HepG2 (cell line): Measurements from ENCODE around the gene ATP2A2.

ENCODE experiments used
- FOSL2 ChIP-seq: sonication (generic); formaldehyde crosslinking; IDR thresholded peaks from 2 replicates; pipeline ENCODE4 v1.4.0; 2020; ENCODE audit warnings: missing genetic modification reagents
- GPBP1L1 ChIP-seq: sonication (generic); formaldehyde crosslinking; IDR thresholded peaks from 2 replicates; pipeline ENCODE4 v1.5.0; 2020; ENCODE audit warnings: mild to moderate bottlenecking, missing genetic modification reagents
- MYNN ChIP-seq: sonication (generic); formaldehyde crosslinking; IDR thresholded peaks from 2 replicates; pipeline ENCODE4 v1.4.0; 2020; ENCODE audit warnings: mild to moderate bottlenecking, low read depth, missing genetic modification reagents
- RNF2 ChIP-seq: fragments of 450-650 bp; conservative IDR thresholded peaks from 2 replicates; pipeline ENCODE4 v1.6.1; 2016; ENCODE audit warnings: low read depth
- SIX4 ChIP-seq: sonication (generic); formaldehyde crosslinking; IDR thresholded peaks from 2 replicates; pipeline ENCODE4 v1.4.0; 2020; ENCODE audit warnings: missing genetic modification reagents
- ZBTB33 ChIP-seq: sonication (generic); formaldehyde crosslinking; IDR thresholded peaks from 2 replicates; pipeline ENCODE4 v1.4.0; 2020; ENCODE audit warnings: missing genetic modification reagents
- ZNF274 ChIP-seq: sonication (generic); formaldehyde crosslinking; IDR thresholded peaks from 2 replicates; pipeline ENCODE4 v1.5.1; 2020; ENCODE audit warnings: mild to moderate bottlenecking, missing genetic modification reagents
- ZNF589 ChIP-seq: sonication (generic); formaldehyde crosslinking; conservative IDR thresholded peaks from 2 replicates; pipeline ENCODE4 v1.8.0; 2022; ENCODE audit warnings: mild to moderate bottlenecking, moderate library complexity, missing genetic modification reagents
- TF ChIP-seq, protein P1 (sequence below): sonication (generic); formaldehyde crosslinking; IDR thresholded peaks from 2 replicates; pipeline ENCODE4 v1.5.0; 2020; ENCODE audit warnings: mild to moderate bottlenecking, missing genetic modification reagents, moderate library complexity

GRCh38 chr12:110342157-110342556 is 61.1 kb downstream of the ATP2A2 start:
- TF ChIP-seq ZBTB33 = no peak
- TF ChIP-seq MYNN (CRISPR knock-in tag) = no peak
- TF ChIP-seq ZNF274 (CRISPR knock-in tag) = no peak
- no peak for TF ChIP-seq SIX4
- TF ChIP-seq ZNF589 (CRISPR knock-in tag) = no peak
- TF ChIP-seq, protein P1, sequence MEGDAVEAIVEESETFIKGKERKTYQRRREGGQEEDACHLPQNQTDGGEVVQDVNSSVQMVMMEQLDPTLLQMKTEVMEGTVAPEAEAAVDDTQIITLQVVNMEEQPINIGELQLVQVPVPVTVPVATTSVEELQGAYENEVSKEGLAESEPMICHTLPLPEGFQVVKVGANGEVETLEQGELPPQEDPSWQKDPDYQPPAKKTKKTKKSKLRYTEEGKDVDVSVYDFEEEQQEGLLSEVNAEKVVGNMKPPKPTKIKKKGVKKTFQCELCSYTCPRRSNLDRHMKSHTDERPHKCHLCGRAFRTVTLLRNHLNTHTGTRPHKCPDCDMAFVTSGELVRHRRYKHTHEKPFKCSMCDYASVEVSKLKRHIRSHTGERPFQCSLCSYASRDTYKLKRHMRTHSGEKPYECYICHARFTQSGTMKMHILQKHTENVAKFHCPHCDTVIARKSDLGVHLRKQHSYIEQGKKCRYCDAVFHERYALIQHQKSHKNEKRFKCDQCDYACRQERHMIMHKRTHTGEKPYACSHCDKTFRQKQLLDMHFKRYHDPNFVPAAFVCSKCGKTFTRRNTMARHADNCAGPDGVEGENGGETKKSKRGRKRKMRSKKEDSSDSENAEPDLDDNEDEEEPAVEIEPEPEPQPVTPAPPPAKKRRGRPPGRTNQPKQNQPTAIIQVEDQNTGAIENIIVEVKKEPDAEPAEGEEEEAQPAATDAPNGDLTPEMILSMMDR (CRISPR knock-in tag) = no peak
- no peak for TF ChIP-seq GPBP1L1
- TF ChIP-seq FOSL2 (CRISPR knock-in tag) = no peak
- no peak for TF ChIP-seq RNF2
